Parietal lobe (tissue), 2 donors: ENCODE results near the gene A3GALT2. TPM values are rescaled to one million over a fixed set of nuclear protein-coding genes. Genes with fewer than 3 reads are reported as not detected.

ENCODE experiments used
- small RNA-seq: library from RNA; depleted of rRNA; stranded (forward); fragments of <200 nt; gene quantifications from one replicate; pipeline ENCODE3, GENCODE V24; 2014; ENCODE audit warnings: low replicate concordance
- total RNA-seq: library from RNA; depleted of rRNA; stranded (reverse); fragments of >200 nt; gene quantifications from one replicate; pipeline ENCODE4 v1.2.3, GENCODE V29; 2014

The A3GALT2 gene
- total RNA-seq = not detected

GRCh38 chr1:33320619-33321165 is at the start of gene A3GALT2:
Gene A3GALT2, minus strand, starts transcription at chr1:33321098. Its CDS starts 0 bp downstream, at chr1:33321098.

Small RNAs within 50 kb of the gene (small RNA-seq; reads per million reads assigned to genes)
- gene RN7SKP16 = not detected

Other genes with a start within 250 kb of the A3GALT2 start
- gene AZIN2, start 239.9 kb downstream of the A3GALT2 start, total RNA-seq = 21.6 TPM
- 6.3 TPM for gene TRIM62, start 139.1 kb downstream of the A3GALT2 start, total RNA-seq
- 23.5 TPM for gene ZNF362, start 64.6 kb downstream of the A3GALT2 start, total RNA-seq
- 59.8 TPM for gene PHC2, start 110.0 kb upstream of the A3GALT2 start, total RNA-seq
- 15.0 TPM for gene ZSCAN20, start 151.5 kb upstream of the A3GALT2 start, total RNA-seq